Keratinocyte (primary cell): ENCODE results near the gene CYTH1. TPM values are rescaled to one million over a fixed set of nuclear protein-coding genes. Genes with fewer than 3 reads are reported as not detected.
A peak's percentile ranks its signal among the peaks of the same experiment; 100 is the strongest.

Experiments
- DNase-seq: peaks from one replicate; pipeline ENCODE4 v3.0.0-alpha.2; 2011; ENCODE audit warnings: low read depth, missing footprints, low spot score
- FAIRE-seq: peaks from 2 replicates; lab custom pipeline; 2011; peaks lifted over from hg19 to GRCh38; lab: Jason Lieb, UNC
- H2AFZ ChIP-seq: 2 replicates; pipeline ENCODE4 v1.6.0; 2012; ENCODE audit warnings: low read length, control low read depth, inconsistent platforms; ENCODE audit not compliant: control insufficient read depth
- H3K27ac ChIP-seq: 2 replicates; pipeline ENCODE4 v1.5.1; 2011; ENCODE audit warnings: low read length; ENCODE audit not compliant: control insufficient read depth, insufficient read depth
- H3K27me3 ChIP-seq: 3 replicates; pipeline ENCODE4 v1.6.0; 2011; ENCODE audit warnings: low read length; ENCODE audit not compliant: control insufficient read depth, insufficient read depth; ENCODE audit errors: extremely low read depth
- H3K36me3 ChIP-seq, 2 experiments: 2 replicates in 1 of 2; 3 replicates in 1 of 2; pipeline ENCODE4 v1.5.1; 2011; ENCODE audit warnings: low read length in 2 of 2, mild to moderate bottlenecking in 1 of 2; ENCODE audit not compliant: control insufficient read depth in 2 of 2, insufficient read depth in 2 of 2; ENCODE audit errors: extremely low read depth in 1 of 2
- H3K4me1 ChIP-seq: 3 replicates; pipeline ENCODE4 v1.5.1; 2011; ENCODE audit warnings: low read length; ENCODE audit not compliant: control insufficient read depth, insufficient read depth; ENCODE audit errors: extremely low read depth
- H3K4me2 ChIP-seq: 3 replicates; pipeline ENCODE4 v1.6.0; 2011; ENCODE audit warnings: low read depth, low read length; ENCODE audit not compliant: control insufficient read depth, insufficient read depth; ENCODE audit errors: extremely low read depth
- H3K4me3 ChIP-seq, 3 experiments: fragments of 200-600 bp in 1 of 3; sonication (generic) in 1 of 3; 2 replicates in 2 of 3; 3 replicates in 1 of 3; pipeline ENCODE4 v1.5.1; 2011 to 2016; ENCODE audit warnings: low read length in 3 of 3, mild to moderate bottlenecking in 3 of 3, control low read depth in 2 of 3, inconsistent platforms in 1 of 3, low read depth in 1 of 3, mixed read lengths in 1 of 3, mixed run types in 1 of 3, moderate library complexity in 1 of 3; ENCODE audit not compliant: control insufficient read depth in 2 of 3, insufficient read depth in 2 of 3; ENCODE audit errors: extremely low read depth in 1 of 3
- H3K79me2 ChIP-seq: 2 replicates; pipeline ENCODE4 v1.6.0; 2012; ENCODE audit warnings: low read length; ENCODE audit not compliant: control insufficient read depth, insufficient read depth
- H3K9ac ChIP-seq: 3 replicates; pipeline ENCODE4 v1.6.0; 2011; ENCODE audit warnings: low read length; ENCODE audit not compliant: control insufficient read depth, insufficient read depth; ENCODE audit errors: extremely low read depth
- H3K9me1 ChIP-seq: 3 replicates; pipeline ENCODE4 v1.6.0; 2011; ENCODE audit warnings: low read length; ENCODE audit not compliant: control insufficient read depth, insufficient read depth; ENCODE audit errors: extremely low read depth
- H3K9me3 ChIP-seq: 2 replicates; pipeline ENCODE4 v1.5.1; 2012; ENCODE audit warnings: low read depth, low read length; ENCODE audit not compliant: control insufficient read depth
- H4K20me1 ChIP-seq: 3 replicates; pipeline ENCODE4 v1.6.0; 2011; ENCODE audit warnings: low read length; ENCODE audit not compliant: control insufficient read depth, insufficient read depth; ENCODE audit errors: extremely low read depth
- EZH2 ChIP-seq: IDR thresholded peaks from one replicate; pipeline ENCODE4 v1.6.1; 2012; ENCODE audit warnings: inconsistent platforms, mild to moderate bottlenecking, low read length, moderate library complexity
- dilution Hi-C: fragments of 300-500 bp; cut with MboI; formaldehyde crosslinking; loops from one replicate; pipeline ENCODE4 v1.7.0; 2020; ENCODE audit warnings: low sequenced_read_pairs; ENCODE audit not compliant: extremely low pct_ligation_motif_present
- polyA plus RNA-seq, 5 experiments: library from polyadenylated mRNA; depleted of rRNA in 3 of 5; stranded (reverse) in 3 of 5; stranded (forward) in 1 of 5; unstranded in 1 of 5; fragments of >200 nt; gene quantifications; 1 replicate in 1 of 5; 2 replicates in 3 of 5; 3 replicates in 1 of 5; pipeline versions ENCODE4 v1.2.1 to v1.2.3, GENCODE V29; 2011 to 2012; ENCODE audit warnings: missing spikeins in 2 of 5, low read depth in 1 of 5, low replicate concordance in 1 of 5
- TF ChIP-seq, protein P1 (sequence below), 3 experiments: IDR thresholded peaks in 1 of 3; conservative IDR thresholded peaks in 1 of 3; optimal IDR thresholded peaks in 1 of 3; 2 replicates in 2 of 3; 3 replicates in 1 of 3; pipeline versions ENCODE3 to v1.5.1; 2011; ENCODE audit warnings: low read length in 3 of 3, mild to moderate bottlenecking in 3 of 3, moderate library complexity in 2 of 3, control low read depth in 1 of 3, inconsistent platforms in 1 of 3; ENCODE audit not compliant: insufficient read depth in 2 of 3; ENCODE audit errors: extremely low read depth in 1 of 3

Gene CYTH1
- polyA plus RNA-seq, 1 donor (not counting 4 experiments of a cell fraction or from before 2014, with no cell fraction given): 28.3 TPM

GRCh38 chr17:78665952-78666920 lies 115.8 kb downstream of the CYTH1 start:
- peaks cover 44% of the 10 kb centered on the region for H3K4me1 ChIP-seq
- DNase-seq (no peak), FAIRE-seq (no peak)
- H3K9me3 ChIP-seq: no peaks in the 10 kb centered on the region
- peak overlapping the region; percentile 28 for H3K27ac ChIP-seq
- H3K36me3 ChIP-seq: peaks cover 0 to 6% of the 10 kb centered on the region in 2 experiments
- peak overlapping the region; percentile 29 for H3K4me2 ChIP-seq
- no peak overlapping the region for H3K9ac ChIP-seq
- no peak overlapping the region for H3K4me3 ChIP-seq
- H3K27me3 ChIP-seq: no peaks in the 10 kb centered on the region
- peak overlapping the region; percentile 88 for H2AFZ ChIP-seq
- no peaks in the 10 kb centered on the region for H3K79me2 ChIP-seq
- no peak for TF ChIP-seq EZH2
- TF ChIP-seq, protein P1, sequence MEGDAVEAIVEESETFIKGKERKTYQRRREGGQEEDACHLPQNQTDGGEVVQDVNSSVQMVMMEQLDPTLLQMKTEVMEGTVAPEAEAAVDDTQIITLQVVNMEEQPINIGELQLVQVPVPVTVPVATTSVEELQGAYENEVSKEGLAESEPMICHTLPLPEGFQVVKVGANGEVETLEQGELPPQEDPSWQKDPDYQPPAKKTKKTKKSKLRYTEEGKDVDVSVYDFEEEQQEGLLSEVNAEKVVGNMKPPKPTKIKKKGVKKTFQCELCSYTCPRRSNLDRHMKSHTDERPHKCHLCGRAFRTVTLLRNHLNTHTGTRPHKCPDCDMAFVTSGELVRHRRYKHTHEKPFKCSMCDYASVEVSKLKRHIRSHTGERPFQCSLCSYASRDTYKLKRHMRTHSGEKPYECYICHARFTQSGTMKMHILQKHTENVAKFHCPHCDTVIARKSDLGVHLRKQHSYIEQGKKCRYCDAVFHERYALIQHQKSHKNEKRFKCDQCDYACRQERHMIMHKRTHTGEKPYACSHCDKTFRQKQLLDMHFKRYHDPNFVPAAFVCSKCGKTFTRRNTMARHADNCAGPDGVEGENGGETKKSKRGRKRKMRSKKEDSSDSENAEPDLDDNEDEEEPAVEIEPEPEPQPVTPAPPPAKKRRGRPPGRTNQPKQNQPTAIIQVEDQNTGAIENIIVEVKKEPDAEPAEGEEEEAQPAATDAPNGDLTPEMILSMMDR (optimal IDR thresholded peaks at IDR 0.05 in 1 of 3, IDR thresholded peaks at IDR 0.05 in 1 of 3, conservative IDR thresholded peaks at IDR 0.05 in 1 of 3; ENCODE audit: extremely low read depth in 1 of 3, insufficient read depth in 2 of 3, low read length in 3 of 3): no peak
- no peaks in the 10 kb centered on the region for H4K20me1 ChIP-seq
- H3K9me1 ChIP-seq: no peaks in the 10 kb centered on the region
- dilution Hi-C loops: no loop called here

DNA sequence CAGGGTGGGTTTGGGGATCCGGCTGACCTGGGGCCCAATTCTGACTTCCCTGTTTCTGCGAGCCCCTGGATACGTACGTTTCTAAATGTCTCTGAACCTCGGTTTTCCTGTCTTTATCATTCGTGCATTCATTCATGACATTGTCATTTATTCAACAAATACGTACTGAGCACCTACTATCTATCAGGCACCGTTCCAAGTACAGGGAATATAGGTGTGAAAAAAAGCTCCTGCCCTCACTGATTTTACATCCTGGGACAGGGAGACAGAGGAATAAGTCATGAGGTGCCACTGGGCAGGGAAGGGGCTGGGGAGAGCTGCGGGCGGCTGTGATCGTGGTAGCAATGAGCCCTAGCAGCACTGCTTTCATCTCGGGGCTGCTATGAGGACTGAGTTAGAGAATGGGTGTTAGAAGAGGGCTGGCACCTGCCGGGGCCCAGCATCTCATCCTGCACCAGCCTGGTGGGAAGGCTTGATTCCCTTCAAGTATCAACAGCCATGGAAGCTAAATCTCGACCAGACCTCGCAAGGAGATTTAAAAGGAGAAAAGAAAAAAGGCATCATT lies 116.6 kb downstream of the CYTH1 start:
- peaks cover 45% of the 10 kb centered on the region for H3K4me1 ChIP-seq
- H3K4me3 ChIP-seq: no peak overlapping the region
- FAIRE-seq (no peak), DNase-seq (no peak)
- no peaks in the 10 kb centered on the region for H3K79me2 ChIP-seq
- H3K4me2 ChIP-seq: no peak overlapping the region
- H3K9me3 ChIP-seq: no peaks in the 10 kb centered on the region
- TF ChIP-seq EZH2: no peak
- TF ChIP-seq, protein P1 (optimal IDR thresholded peaks at IDR 0.05 in 1 of 3, IDR thresholded peaks at IDR 0.05 in 1 of 3, conservative IDR thresholded peaks at IDR 0.05 in 1 of 3; ENCODE audit: extremely low read depth in 1 of 3, insufficient read depth in 2 of 3, low read length in 3 of 3): no peak
- H4K20me1 ChIP-seq: no peaks in the 10 kb centered on the region
- dilution Hi-C loops: no loop called here
- H3K9me1 ChIP-seq: no peaks in the 10 kb centered on the region
- no peak overlapping the region for H3K27ac ChIP-seq
- H3K36me3 ChIP-seq: peaks cover 0 to 2% of the 10 kb centered on the region in 2 experiments
- no peak overlapping the region for H3K9ac ChIP-seq
- H2AFZ ChIP-seq: no peak overlapping the region
- H3K27me3 ChIP-seq: no peaks in the 10 kb centered on the region
